Naive thymus-derived CD4-positive, alpha-beta T cell (primary cell): ENCODE data around the gene HECTD4. TPM values are rescaled to one million over a fixed set of nuclear protein-coding genes. Genes with fewer than 3 reads are reported as not detected.
A peak's percentile ranks its signal among the peaks of the same experiment; 100 is the strongest.

Source experiments
- ATAC-seq: fragments of 150-1000 bp; cut with Tn5 transposase; 2 replicates; pipeline ENCODE4 v1.10.0; 2021; ENCODE audit warnings: mild to moderate bottlenecking, moderate library complexity
- CTCF ChIA-PET: fragments of 350-600 bp; sonication (Branson Sonifier 250); formaldehyde crosslinking; loops from one replicate; lab custom pipeline; 2021; ENCODE audit warnings: antibody characterized with exemption; lab: Charles Lee
- POLR2A ChIA-PET: fragments of 350-600 bp; sonication (Branson Sonifier 250); formaldehyde crosslinking; loops from one replicate; lab custom pipeline; 2021; ENCODE audit warnings: antibody characterized with exemption, inconsistent platforms; lab: Charles Lee
- DNase-seq, 9 donors: peaks; one replicate each; pipeline versions ENCODE4 v3.0.0 to v3.0.0-alpha.2; 2020 to 2022; ENCODE audit warnings: mixed read lengths in 1 of 9
- H3K27ac ChIP-seq: one replicate; pipeline ENCODE4 v1.7.0; 2013; ENCODE audit warnings: mild to moderate bottlenecking, low read depth, low read length, moderate library complexity
- H3K27me3 ChIP-seq, 2 donors: one replicate each; pipeline ENCODE4 v1.7.0; 2013; ENCODE audit warnings: low read length in 2 of 2, mild to moderate bottlenecking in 2 of 2, moderate library complexity in 2 of 2; ENCODE audit not compliant: control insufficient read depth in 2 of 2, insufficient read depth in 2 of 2
- H3K36me3 ChIP-seq, 3 experiments: 1 replicate in 2 of 3; 2 replicates in 1 of 3; pipeline ENCODE4 v1.7.0; 2013; ENCODE audit warnings: low read length in 3 of 3, mild to moderate bottlenecking in 3 of 3, moderate library complexity in 1 of 3; ENCODE audit not compliant: insufficient read depth in 3 of 3, control insufficient read depth in 2 of 3
- H3K4me1 ChIP-seq, 2 donors: one replicate each; pipeline ENCODE4 v1.7.0; 2013; ENCODE audit warnings: low read length in 2 of 2, mild to moderate bottlenecking in 2 of 2, moderate library complexity in 1 of 2; ENCODE audit not compliant: control insufficient read depth in 2 of 2, insufficient read depth in 2 of 2
- H3K4me3 ChIP-seq: 2 replicates; pipeline ENCODE4 v1.7.0; 2013; ENCODE audit warnings: mild to moderate bottlenecking, low read length
- H3K9me3 ChIP-seq, 3 experiments: 1 replicate in 2 of 3; 2 replicates in 1 of 3; pipeline ENCODE4 v1.7.0; 2013; ENCODE audit warnings: low read length in 3 of 3; ENCODE audit not compliant: control insufficient read depth in 2 of 3
- H3K27ac Mint-ChIP-seq, 9 donors: one replicate each; pipeline ENCODE4 v1.8.0; 2020 to 2022; ENCODE audit warnings: mixed read lengths in 9 of 9, mild to moderate bottlenecking in 8 of 9, moderate library complexity in 5 of 9, inconsistent platforms in 2 of 9
- H3K27me3 Mint-ChIP-seq, 5 donors: one replicate each; pipeline ENCODE4 v1.8.0; 2021 to 2022; ENCODE audit warnings: mixed read lengths in 5 of 5, mild to moderate bottlenecking in 1 of 5
- H3K36me3 Mint-ChIP-seq, 5 donors: one replicate each; pipeline ENCODE4 v1.8.0; 2020 to 2022; ENCODE audit warnings: mixed read lengths in 5 of 5, mild to moderate bottlenecking in 3 of 5, inconsistent platforms in 1 of 5
- H3K4me1 Mint-ChIP-seq, 7 donors: one replicate each; pipeline ENCODE4 v1.8.0; 2020 to 2022; ENCODE audit warnings: mixed read lengths in 7 of 7, mild to moderate bottlenecking in 3 of 7, inconsistent platforms in 1 of 7
- H3K4me3 Mint-ChIP-seq, 10 donors: one replicate each; pipeline ENCODE4 v1.8.0; 2020 to 2022; ENCODE audit warnings: mild to moderate bottlenecking in 10 of 10, mixed read lengths in 10 of 10, moderate library complexity in 6 of 10, inconsistent platforms in 2 of 10
- H3K9me3 Mint-ChIP-seq, 11 donors: one replicate each; pipeline ENCODE4 v1.8.0; 2020 to 2022; ENCODE audit warnings: mixed read lengths in 11 of 11, mild to moderate bottlenecking in 4 of 11, inconsistent platforms in 1 of 11, moderate library complexity in 1 of 11
- intact Hi-C, 2 donors: fragments of 100-400 bp; cut with micrococcal nuclease; formaldehyde crosslinking; loops; one replicate each; pipeline ENCODE4 v1.15.1; 2023
- polyA plus RNA-seq, 2 donors: library from polyadenylated mRNA; unstranded; fragments of 300-500 nt; fragmentation: Illumina TruSeq; gene quantifications; one replicate each; pipeline ENCODE4 v1.2.3, GENCODE V29; 2021
- total RNA-seq, 6 experiments: library from RNA in 5 of 6; stranded (reverse) in 5 of 6; gene quantifications; 1 replicate in 5 of 6; 2 replicates in 1 of 6; pipeline ENCODE4 v1.2.3 and lab custom pipeline; 2021 to 2026

Gene HECTD4
- total and polyA plus RNA-seq, 7 experiments from 2014 or later = 3.1 to 57.7 (median 47.9) TPM

DNA sequence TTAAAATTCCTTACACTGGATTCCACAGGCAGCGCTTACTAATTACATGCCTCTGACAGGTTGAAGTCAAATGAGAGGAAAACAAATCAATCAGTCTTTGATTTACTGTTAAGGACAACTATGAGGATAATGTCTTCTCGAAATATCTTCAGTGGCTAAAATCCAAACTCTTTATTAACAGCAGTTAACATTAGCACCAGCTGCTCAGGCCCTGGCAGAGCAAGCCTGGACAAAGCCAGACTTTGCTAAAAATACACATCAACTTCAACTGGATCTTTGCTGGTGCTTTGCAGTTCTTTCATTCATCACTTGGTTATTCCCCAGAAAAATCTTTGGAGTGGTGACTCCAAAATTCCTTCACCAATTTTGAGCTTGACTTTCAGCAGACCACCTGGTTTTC is 98.7 kb downstream of the HECTD4 start:
- ATAC-seq = no peak
- DNase-seq = no peak
- peaks cover 0 to under 1% (median 0%) of the 10 kb centered on the region in 11 donors for H3K9me3 Mint-ChIP-seq
- ChIA-PET CTCF (no interaction called here), POLR2A (interaction anchor here (0.7 kb wide), 1 partner anchor 104 kb away, joined by 3 read pairs; no protein-coding TSS in a partner anchor)
- H3K4me3 Mint-ChIP-seq = no peak overlapping the region
- Histone ChIP-seq H3K9me3 (no peaks in the 10 kb centered on the region), H3K4me3 (no peak overlapping the region), H3K36me3 (no peaks in the 10 kb centered on the region), H3K27ac (no peak overlapping the region), H3K27me3 (no peaks in the 10 kb centered on the region), H3K4me1 (no peaks in the 10 kb centered on the region)
- no peak overlapping the region for H3K27ac Mint-ChIP-seq
- no peaks in the 10 kb centered on the region for H3K4me1 Mint-ChIP-seq
- intact Hi-C loops = no loop called here
- no peaks in the 10 kb centered on the region for H3K27me3 Mint-ChIP-seq
- H3K36me3 Mint-ChIP-seq = peaks cover 0 to 15% (median 2%) of the 10 kb centered on the region in 5 donors

DNA sequence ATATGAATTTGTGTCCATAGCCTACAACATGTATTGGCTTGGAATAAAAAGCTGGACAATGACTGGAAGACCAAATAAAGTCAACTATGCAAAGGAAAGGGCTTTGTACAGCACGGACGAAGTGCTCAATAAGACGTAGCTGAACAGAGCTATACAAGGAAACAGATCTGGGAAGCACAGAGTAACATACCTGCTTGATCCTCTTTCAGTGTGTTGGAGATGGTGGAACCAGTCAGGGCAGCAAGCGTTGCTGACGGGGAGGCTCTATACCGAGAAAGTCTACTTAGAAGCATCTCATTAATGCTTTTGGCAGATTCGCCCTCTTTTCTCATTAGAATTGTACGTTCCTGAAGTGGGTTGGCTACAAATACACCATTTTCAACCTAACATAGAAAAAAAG is 99.3 kb downstream of the HECTD4 start:
- H3K9me3 Mint-ChIP-seq = no peaks in the 10 kb centered on the region
- no peak overlapping the region for H3K4me3 Mint-ChIP-seq
- Histone ChIP-seq H3K36me3 (peaks cover 0 to 2% (median 0%) of the 10 kb centered on the region in 3 experiments), H3K4me1 (no peaks in the 10 kb centered on the region), H3K27ac (no peak overlapping the region), H3K9me3 (no peaks in the 10 kb centered on the region), H3K27me3 (no peaks in the 10 kb centered on the region), H3K4me3 (no peak overlapping the region)
- H3K27ac Mint-ChIP-seq = no peak overlapping the region
- intact Hi-C loops = no loop called here
- DNase-seq (no peak), ATAC-seq (no peak)
- CTCF ChIA-PET = no interaction called here
- H3K4me1 Mint-ChIP-seq = no peaks in the 10 kb centered on the region
- H3K27me3 Mint-ChIP-seq = no peaks in the 10 kb centered on the region
- H3K36me3 Mint-ChIP-seq = peaks cover 0 to 18% (median 3%) of the 10 kb centered on the region in 5 donors
- POLR2A ChIA-PET = interaction anchor here (0.7 kb wide), 1 partner anchor 104 kb away, joined by 3 read pairs; no protein-coding TSS in a partner anchor

DNA sequence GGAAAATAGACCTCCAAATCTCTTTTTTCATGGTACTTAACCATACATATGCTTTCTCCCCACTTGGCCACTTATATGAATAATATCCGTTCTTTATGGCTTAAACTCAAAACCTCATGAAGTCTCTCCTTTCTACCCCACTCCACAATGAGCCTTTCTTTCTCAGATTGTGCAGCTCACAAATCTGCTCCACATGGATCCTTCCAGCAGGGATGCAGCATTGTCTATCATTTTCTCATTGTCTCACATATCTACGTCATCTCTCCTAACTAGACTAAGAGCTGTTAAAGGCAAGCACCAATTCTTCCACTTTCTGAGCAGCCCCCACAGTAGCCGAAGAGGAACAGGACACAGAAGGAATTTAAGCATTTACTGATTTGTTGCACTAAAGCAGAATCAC is 106.4 kb downstream of the HECTD4 start:
- Mint-ChIP-seq H3K4me3 (no peak overlapping the region), H3K4me1 (no peaks in the 10 kb centered on the region), H3K27me3 (no peaks in the 10 kb centered on the region), H3K36me3 (peaks cover 8 to 55% (median 15%) of the 10 kb centered on the region in 5 donors), H3K9me3 (peaks cover 0 to 3% (median 0%) of the 10 kb centered on the region in 11 donors), H3K27ac (no peak overlapping the region)
- ChIA-PET POLR2A (no interaction called here), CTCF (no interaction called here)
- Histone ChIP-seq H3K9me3 (no peaks in the 10 kb centered on the region), H3K27me3 (no peaks in the 10 kb centered on the region), H3K4me1 (no peaks in the 10 kb centered on the region), H3K27ac (no peak overlapping the region), H3K36me3 (peaks cover 0 to 40% (median 0%) of the 10 kb centered on the region in 3 experiments), H3K4me3 (no peak overlapping the region)
- DNase-seq (no peak), ATAC-seq (no peak)
- intact Hi-C loops = no loop called here

DNA sequence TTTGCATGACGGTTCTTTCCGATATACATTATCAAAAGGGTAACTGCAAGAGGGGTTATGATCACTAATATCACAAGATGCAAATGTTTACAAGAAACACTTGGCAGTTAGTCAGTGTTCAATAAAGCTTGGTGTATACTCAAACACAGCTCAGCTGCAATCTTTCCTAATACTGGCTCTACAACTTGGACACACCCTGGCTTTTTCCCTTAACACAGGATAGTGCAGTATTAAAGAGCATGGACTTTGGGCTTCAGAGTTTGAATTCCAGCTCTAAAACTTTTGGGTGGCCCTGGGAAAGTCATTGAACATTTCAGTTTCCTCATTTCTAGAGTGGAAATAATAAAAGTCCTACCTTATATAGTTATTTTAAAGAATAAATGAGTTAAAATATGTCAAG is 107.0 kb downstream of the HECTD4 start:
- ChIA-PET POLR2A (no interaction called here), CTCF (no interaction called here)
- ATAC-seq = no peak
- Histone ChIP-seq H3K9me3 (no peaks in the 10 kb centered on the region), H3K4me3 (no peak overlapping the region), H3K27me3 (no peaks in the 10 kb centered on the region), H3K36me3 (peaks cover 0 to 46% (median 5%) of the 10 kb centered on the region in 3 experiments), H3K27ac (no peak overlapping the region), H3K4me1 (no peaks in the 10 kb centered on the region)
- no peak for DNase-seq
- H3K9me3 Mint-ChIP-seq = peaks cover 0 to 3% (median 0%) of the 10 kb centered on the region in 11 donors
- H3K36me3 Mint-ChIP-seq = peaks cover 8 to 61% (median 20%) of the 10 kb centered on the region in 5 donors
- H3K27ac Mint-ChIP-seq = no peak overlapping the region
- H3K27me3 Mint-ChIP-seq = no peaks in the 10 kb centered on the region
- intact Hi-C loops = no loop called here
- no peak overlapping the region for H3K4me3 Mint-ChIP-seq
- no peaks in the 10 kb centered on the region for H3K4me1 Mint-ChIP-seq

DNA sequence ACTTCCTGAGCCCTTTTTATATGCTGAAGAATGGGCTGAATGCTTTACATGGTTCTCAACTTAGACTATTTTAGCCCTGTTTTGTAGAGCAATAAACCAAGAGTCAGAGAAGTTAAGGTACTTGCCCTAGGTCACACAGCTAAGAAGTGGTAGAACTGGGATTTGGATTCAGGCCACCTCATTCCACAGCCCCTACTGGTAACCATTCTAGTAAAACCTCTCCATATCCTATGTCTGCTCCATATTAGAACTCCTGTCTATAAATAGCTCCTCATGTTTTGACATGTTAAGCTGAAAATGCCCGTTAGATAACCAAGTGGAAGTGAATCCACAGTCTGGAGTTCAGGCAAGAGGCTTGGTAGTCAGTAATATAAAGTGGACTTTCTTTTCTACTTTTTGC is 111.6 kb downstream of the HECTD4 start:
- CTCF ChIA-PET = no interaction called here
- POLR2A ChIA-PET = interaction anchor here (0.6 kb wide), 1 partner anchor 116 kb away, joined by 3 read pairs; no protein-coding TSS in a partner anchor
- no peak overlapping the region for H3K4me3 ChIP-seq
- Mint-ChIP-seq H3K4me3 (no peak overlapping the region), H3K27me3 (no peaks in the 10 kb centered on the region), H3K4me1 (peaks cover 0 to 1% (median 0%) of the 10 kb centered on the region in 7 donors), H3K36me3 (peaks cover under 1 to 69% (median 28%) of the 10 kb centered on the region in 5 donors), H3K27ac (peak overlapping the region in 2 of 9 donors; percentile 15 to 41), H3K9me3 (no peaks in the 10 kb centered on the region)
- no peak for DNase-seq
- ATAC-seq = no peak
- H3K9me3 ChIP-seq = no peaks in the 10 kb centered on the region
- intact Hi-C loops = no loop called here
- H3K27me3 ChIP-seq = no peaks in the 10 kb centered on the region
- H3K4me1 ChIP-seq = no peaks in the 10 kb centered on the region
- no peak overlapping the region for H3K27ac ChIP-seq
- H3K36me3 ChIP-seq = peaks cover 0 to 66% (median 11%) of the 10 kb centered on the region in 3 experiments

DNA sequence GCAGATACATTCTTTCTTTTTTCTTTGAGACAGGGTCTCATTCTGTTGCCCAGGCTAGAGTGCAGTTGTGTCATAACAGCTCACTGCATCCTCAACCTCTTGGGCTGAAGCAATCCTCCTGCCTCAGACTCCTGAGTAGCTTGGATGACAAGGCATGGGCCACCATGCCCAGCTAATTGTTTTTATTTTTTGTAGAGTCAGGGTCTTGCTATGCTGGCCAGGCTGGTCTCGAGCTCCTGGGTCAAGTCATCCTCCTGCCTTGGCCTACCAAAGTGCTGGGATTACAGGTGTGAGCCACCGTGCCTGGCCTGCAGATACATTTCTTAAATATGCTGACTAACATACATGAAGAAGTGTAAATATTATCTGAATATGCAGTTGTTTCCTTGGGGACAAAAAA is 115.8 kb downstream of the HECTD4 start:
- intact Hi-C loops = no loop called here
- Histone ChIP-seq H3K27me3 (no peaks in the 10 kb centered on the region), H3K9me3 (no peaks in the 10 kb centered on the region), H3K36me3 (peaks cover 0 to 49% (median 13%) of the 10 kb centered on the region in 3 experiments), H3K4me1 (no peaks in the 10 kb centered on the region), H3K4me3 (no peak overlapping the region), H3K27ac (no peak overlapping the region)
- ChIA-PET POLR2A (interaction anchor here (0.6 to 0.7 kb wide), 2 partner anchors 57 to 220 kb away, joined by 3 read pairs; no protein-coding TSS in a partner anchor), CTCF (no interaction called here)
- DNase-seq (no peak), ATAC-seq (no peak)
- Mint-ChIP-seq H3K9me3 (no peaks in the 10 kb centered on the region), H3K4me3 (no peak overlapping the region), H3K36me3 (peaks cover 0 to 64% (median 27%) of the 10 kb centered on the region in 5 donors), H3K27me3 (no peaks in the 10 kb centered on the region), H3K4me1 (peaks cover 0 to 1% (median 0%) of the 10 kb centered on the region in 7 donors), H3K27ac (no peak overlapping the region)

DNA sequence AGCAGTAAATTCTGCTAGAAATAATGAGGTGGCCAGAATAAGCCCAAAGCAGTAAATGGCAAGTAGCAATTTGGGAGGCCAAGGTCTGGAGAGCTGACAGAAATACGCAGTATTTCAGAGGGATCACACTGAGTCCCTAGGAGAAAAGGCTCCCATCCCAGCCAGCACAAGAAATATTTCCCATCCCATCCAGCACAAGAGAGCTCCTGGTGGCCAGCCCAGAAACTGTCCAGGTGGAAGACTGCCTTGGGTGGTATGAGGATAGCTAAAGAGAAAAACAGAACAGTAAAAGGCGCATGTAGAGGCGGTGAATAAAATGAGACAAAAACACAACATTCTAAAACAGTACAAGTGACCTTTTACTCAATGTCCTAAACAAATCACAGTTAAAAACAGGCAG is 120.7 kb downstream of the HECTD4 start:
- H3K36me3 ChIP-seq = peaks cover 0 to 43% (median 8%) of the 10 kb centered on the region in 3 experiments
- POLR2A ChIA-PET = interaction anchor here (0.8 kb wide), 1 partner anchor 13 kb away, joined by 3 read pairs; no protein-coding TSS in a partner anchor

More for the DNA sequence above, 120.7 kb downstream of the HECTD4 start:
- no peak overlapping the region for H3K27ac Mint-ChIP-seq
- H3K4me3 Mint-ChIP-seq = no peak overlapping the region
- Histone ChIP-seq H3K27ac (no peak overlapping the region), H3K9me3 (no peaks in the 10 kb centered on the region), H3K4me3 (no peak overlapping the region), H3K4me1 (no peaks in the 10 kb centered on the region), H3K27me3 (no peaks in the 10 kb centered on the region)
- H3K36me3 Mint-ChIP-seq = peaks cover 0 to 56% (median 20%) of the 10 kb centered on the region in 5 donors
- intact Hi-C loops = no loop called here
- CTCF ChIA-PET = interaction anchor here (0.6 kb wide), 1 partner anchor 342 kb away, joined by 3 read pairs; no protein-coding TSS in a partner anchor
- peaks cover 0 to 5% (median 0%) of the 10 kb centered on the region in 7 donors for H3K4me1 Mint-ChIP-seq
- H3K27me3 Mint-ChIP-seq = no peaks in the 10 kb centered on the region
- ATAC-seq (no peak), DNase-seq (no peak)
- H3K9me3 Mint-ChIP-seq = no peaks in the 10 kb centered on the region
